CD4-positive, alpha-beta T cell treated with Interleukin-1 beta for 1 hour (primary cell): ENCODE data around the gene MAPKAP1.

Source experiments
- DNase-seq, 2 donors: peaks; one replicate each; pipeline ENCODE4 v3.0.0-alpha.2; 2020 to 2022

Gene MAPKAP1

DNA sequence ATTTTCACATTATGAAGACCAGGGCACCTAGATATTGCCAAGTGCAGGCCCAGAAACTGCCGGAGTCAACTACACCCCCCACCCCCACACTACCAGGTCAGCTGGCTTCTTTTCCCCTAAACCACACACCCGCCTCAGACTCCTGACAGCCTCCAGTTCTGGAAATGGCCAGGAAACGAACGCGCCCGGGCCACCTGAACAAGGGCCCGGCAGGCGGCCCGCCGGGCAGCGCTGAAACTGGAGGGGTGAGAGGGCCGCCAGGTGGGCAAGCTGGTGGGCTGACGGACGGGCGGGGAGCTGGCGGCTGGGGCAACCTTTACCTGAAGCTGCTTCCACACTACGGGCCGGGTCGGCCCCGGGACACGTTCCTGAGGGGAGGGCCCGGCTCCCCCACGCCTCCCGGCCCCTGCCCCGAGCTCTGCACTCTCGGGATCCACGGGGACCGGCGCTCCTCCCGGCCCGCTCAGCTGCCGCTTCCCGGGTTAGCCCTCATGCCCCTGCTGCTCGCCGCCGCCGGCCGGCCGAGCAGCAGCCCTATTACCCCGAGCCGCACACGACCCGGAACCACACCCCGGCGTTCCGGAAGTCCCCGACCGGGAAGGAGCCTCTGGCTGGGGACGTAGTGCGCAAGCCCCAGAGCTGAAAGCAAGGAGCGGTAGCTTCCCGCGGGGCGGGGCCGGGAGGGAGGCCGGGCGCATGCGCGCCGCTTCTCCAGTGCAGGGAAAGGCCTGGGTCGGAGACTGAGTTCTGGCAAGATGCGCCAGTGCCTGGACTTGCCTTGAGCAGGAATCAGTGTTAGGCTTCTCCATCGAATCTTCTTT, at the start of gene MAPKAP1:
Gene MAPKAP1, minus strand, starts transcription at position 558 of the 821 bp plus-strand sequence. CDS start 34,634 bp downstream, outside the sequence.
- DNase-seq: peak; percentile 91 to 95

DNA sequence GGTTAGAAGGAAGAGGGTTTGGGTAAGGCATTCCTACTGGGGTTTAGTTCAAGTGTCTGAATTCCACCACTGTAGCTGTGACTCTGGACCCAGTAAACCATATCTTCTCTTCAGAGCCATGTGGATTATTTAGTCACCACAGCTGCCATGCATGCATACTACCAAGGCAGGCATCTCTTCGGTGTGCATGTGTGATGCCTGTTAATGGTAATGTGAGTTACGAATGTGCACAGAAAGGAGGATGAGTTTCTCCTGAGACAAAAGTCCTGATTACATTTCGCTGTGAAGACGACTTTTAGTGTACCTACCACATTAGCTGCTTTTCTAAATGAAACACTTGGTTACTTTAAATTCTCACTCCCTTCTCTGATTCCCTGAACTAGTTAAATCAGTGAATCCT, 49.5 kb upstream of the MAPKAP1 start:
- no peak for DNase-seq

GRCh38 chr9:125755340-125755739, 48.3 kb upstream of the MAPKAP1 start:
- DNase-seq: no peak

DNA sequence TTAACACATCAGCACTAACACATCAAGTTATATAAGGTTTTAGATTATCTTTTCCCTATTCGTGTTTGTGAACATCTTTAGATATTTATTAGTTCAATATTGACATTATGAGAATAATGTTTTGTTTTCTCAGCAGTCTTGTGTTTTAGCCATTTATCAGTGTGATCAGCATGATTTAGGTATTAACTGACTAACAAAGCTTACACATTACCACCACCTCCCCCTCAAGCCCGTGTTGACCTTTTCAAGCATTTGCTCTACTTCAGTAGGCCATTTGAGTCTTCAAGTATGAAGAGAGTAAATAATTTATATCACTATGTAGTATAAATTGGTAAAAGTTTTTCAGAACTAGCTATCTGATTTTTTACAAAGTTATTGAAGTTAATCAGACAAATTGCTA, 47.1 kb upstream of the MAPKAP1 start:
- DNase-seq: no peak

DNA sequence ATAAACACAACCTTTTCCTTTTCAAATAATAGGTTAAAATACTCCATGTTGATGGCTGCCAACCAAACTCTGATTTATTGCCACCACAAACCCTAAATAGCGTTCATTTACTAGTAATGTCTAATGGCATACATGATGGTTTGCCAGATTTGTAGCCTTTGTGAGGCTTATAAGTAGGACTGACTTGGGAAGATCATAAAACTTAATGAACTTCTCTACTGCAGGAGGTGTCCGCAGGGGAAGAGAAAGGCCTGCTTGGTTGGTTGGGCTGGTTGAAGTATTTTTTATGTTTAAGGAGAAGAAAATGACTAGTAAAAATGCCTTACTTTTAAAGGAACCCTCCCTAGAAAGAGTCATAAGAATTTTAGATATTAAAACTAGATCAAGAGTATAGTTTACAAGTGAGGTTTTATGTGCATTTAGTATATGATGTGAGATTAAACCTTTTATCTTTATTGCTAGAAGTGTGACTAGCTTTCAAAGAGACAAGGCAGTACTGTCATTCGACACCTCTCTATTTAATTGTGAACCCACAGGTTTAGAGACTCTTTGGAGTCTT, 45.1 kb upstream of the MAPKAP1 start:
- DNase-seq: no peak

GRCh38 chr9:125750627-125751011, 43.6 kb upstream of the MAPKAP1 start:
- no peak for DNase-seq

DNA sequence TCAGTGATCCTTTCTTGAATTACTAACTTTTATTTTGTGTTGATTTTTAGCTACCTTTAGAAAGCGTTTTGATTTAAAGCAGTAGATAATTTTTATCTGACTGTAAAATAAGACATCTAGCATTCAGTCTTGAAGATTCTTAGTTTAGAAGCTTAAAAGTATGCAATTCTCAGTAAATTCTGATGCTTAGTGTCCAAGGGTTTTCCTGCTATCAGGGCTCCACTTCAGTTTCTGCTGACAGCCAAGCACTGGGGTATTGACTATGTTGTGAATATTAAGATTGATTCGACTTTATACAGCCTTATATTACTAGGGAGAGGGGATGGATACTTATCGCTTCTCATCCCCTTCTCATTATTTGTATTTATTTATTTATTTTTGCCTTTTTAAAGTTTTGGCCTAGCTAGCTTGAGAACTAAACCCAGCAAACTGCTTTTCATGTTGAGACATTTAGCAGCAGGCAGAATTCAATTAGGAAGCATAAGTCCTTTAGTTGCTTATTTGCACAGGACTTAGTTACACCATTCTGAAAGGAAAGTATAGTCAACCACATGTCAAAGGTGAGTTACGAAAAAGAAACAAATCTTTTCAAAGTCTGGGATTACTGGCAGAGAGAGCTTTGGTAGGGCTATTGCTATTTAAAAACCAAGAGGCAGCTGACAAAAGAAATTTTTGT, 43.1 kb upstream of the MAPKAP1 start:
- no peak for DNase-seq

DNA sequence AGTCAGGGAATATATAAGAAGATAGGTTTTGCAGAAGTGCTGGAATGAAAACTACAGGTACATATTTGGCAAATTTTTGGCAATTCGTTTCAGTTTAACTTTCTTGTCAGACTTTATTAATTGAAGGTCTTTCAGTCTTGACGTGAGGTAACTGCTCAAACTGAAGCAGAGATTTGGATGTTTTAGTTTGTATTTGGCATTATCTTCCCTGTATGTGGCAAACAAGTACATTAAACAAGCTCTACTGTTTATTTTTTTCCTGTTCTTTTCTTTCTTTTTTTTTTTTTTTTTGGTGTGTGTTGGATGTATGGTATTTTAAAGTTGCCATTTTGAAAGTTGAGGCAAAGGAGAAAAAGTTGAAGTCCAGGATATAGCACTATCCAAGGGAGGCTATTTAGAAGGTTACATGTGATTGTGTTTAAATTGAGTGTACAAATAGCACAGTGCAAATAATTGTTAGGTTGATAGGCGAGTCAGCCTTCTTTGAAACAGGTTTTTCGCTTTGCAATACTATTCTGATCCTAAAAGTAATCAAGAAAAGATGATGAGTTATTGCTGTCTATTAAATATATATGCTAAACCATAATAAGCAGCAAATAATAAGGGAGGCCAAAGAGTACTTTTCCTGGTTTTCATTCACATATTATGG, 42.4 kb upstream of the MAPKAP1 start:
- DNase-seq: no peak

DNA sequence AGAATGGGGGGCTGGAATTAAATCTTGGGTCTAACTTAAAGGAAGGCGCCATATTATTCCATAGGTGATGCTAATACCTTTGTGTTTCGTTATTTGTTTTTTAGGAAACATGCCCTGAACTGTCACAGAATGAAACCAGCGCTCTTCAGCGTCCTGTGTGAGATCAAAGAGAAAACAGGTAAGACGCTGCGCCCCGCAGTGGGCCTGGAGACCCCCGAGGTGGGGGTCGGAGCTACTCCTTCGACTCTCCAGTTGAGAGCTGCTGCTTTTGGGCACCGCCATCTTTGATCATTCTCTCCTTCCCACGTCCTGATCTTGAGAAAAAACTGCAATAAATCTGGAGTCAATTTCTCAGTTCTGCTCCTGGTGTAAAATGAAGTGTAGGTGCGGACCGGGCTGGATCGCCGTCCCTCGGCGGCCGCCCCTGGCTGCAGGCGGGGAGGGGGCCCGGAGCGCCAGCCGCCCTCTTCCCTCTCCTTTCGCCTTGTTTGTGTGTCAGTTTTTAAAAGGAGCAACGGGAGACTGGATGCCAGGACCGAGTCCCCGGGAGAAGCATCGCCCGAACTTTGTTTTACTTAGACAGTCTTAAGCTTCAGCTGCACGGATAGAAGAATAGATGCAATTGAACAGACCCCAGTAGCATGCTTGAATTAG, 41.6 kb upstream of the MAPKAP1 start:
- DNase-seq: no peak

DNA sequence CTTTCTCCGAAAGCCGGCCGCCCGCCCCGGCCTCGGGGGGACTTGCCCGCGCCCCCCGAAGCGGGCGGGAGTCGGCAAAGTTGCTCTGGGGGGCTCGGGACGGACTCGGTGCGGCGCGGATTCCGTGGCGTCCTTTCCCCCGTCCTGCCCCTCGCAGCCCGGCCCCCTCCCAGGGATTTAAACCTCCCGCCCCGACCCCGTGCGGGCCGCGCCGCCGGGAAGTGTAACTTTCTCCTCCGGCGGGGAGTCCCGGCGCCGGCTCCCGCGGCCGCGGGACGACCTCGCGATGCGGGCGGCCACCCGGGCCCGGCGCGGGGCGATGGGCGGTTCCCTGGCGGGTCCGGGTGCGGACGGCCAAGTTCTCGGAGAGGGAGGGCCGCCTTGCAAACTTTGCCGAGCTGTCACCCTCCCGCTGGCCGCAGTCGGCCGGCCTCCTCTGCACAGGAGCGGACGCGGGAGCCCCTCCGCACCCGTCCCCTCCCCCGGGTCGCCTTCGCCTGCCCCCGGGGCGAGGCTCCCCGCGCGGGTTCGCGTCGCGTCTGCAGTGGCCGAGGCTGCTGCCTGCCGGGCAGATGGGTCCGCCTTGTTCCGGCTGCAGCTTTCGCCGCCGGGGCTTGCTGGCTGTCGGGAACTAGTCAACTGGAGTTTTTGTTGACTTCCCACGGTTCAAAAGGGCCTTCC, 40.9 kb upstream of the MAPKAP1 start:
- peak; percentile 27 to 29 for DNase-seq

DNA sequence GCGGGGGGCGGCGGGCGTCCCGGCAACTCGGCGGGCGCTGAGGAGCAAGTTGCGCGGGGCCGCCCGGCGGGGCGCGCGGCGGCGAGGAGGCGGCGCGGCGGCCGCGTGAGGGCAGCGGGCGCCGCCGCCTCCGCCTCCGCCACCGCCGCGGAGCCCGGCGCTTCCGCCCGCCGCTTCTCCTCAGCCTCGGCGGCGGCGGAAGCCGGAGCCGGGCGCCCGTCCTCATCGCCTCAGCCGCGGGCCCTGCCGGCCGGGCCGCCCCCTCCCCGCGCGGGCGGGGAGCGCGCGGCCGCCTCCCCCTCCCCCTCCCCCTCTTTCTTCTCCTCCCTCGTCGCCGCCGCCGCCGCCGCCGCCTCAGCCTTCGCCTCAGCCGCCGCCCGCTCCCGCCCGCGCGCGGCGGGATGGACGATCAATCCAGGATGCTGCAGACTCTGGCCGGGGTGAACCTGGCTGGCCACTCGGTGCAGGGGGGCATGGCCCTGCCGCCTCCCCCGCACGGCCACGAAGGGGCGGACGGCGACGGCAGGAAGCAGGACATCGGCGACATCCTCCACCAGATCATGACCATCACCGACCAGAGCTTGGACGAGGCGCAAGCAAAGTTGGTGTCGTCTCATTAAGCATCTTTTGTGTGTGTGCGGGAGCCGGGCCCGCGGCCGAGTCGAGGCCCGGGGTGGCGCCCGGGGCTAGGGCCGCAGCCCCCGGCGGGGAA, 40.2 kb upstream of the MAPKAP1 start, which contains the start of gene PBX3:
Gene PBX3, plus strand, starts transcription at position 321 of the 712 bp plus-strand sequence.
- DNase-seq: peak; percentile 60 to 61

- no peak for DNase-seq
Observed at GRCh38 chr9:125746774-125747052, 39.7 kb upstream of the MAPKAP1 start.

GRCh38 chr9:125746017-125746773, 39.2 kb upstream of the MAPKAP1 start:
- peak; percentile 95 for DNase-seq

DNA sequence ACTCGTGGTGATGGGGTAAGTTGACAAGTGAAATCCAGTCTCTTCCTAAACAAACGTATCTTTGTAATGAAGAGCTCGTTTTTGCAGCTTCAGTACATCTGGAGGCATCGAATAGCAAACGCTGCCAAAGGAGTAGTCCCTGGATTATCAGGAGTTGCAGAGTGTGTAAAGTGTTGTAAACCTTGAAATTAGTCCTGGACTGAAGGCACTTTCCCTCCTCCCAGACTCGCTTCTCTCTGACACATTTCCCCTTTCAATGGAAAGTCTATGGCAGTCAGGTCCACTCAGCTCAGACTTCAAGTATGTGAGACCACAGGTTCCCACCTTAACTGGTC, 38.6 kb upstream of the MAPKAP1 start:
- DNase-seq: no peak

GRCh38 chr9:125745018-125745417, 38.0 kb upstream of the MAPKAP1 start:
- DNase-seq: no peak

DNA sequence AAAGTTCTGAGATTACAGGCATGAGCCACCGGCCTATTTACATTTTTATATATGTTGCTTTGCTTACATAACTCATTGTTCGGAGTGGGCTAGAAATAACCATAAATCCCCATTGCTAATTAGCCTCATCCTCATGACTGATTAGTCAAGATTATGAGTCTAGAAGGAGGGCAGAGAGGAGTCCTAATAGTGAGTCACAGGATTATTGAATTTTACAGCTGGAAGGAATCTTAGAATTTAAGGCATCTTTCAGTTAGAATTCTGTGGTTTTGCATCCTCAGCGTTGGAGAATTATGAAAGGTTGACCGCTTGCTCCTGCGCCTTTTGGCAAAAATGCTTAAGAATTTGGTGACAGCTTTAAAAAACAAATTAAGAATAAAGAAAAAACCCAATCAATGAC, 37.6 kb upstream of the MAPKAP1 start:
- DNase-seq: no peak

GRCh38 chr9:125743682-125744428, 36.8 kb upstream of the MAPKAP1 start:
- DNase-seq: no peak

GRCh38 chr9:125742657-125743056, 35.6 kb upstream of the MAPKAP1 start:
- DNase-seq: no peak

DNA sequence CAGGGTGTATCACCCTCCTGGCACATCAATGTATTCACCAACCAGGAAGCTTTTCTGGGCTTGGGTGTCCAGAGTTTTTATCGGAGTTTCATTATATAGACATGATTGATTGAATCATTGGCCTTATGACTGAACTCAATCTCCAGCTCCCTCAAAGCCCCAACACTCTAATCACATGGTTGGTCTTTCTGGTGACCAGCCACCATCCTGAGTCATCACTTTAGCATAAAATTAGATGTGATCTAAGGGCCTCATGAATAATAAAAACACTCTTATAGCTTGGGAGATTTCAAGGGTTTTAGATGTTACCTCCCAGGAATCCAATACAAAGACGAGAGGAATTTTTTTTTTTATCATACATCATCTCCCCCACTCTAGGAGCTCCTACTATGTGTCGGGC, 32.4 kb upstream of the MAPKAP1 start:
- DNase-seq: no peak

GRCh38 chr9:125732562-125732961, 25.6 kb upstream of the MAPKAP1 start:
- no peak for DNase-seq
